Gastroesophageal sphincter (tissue), 4 donors: Measurements from ENCODE around the gene GPR63. TPM values are rescaled to one million over a fixed set of nuclear protein-coding genes. Genes with fewer than 3 reads are reported as not detected.

Source experiments
- ATAC-seq: fragments of 150-250 bp; one replicate; pipeline ENCODE4 v1.9.1; 2016; ENCODE audit warnings: mild to moderate bottlenecking, moderate library complexity
- H3K27ac ChIP-seq, 4 donors: fragments of 200-600 bp; sonication (generic) in 3 of 4; 1 replicate in 3 of 4; 2 replicates in 1 of 4; pipeline ENCODE4 v1.5.1; 2016 to 2019
- H3K27me3 ChIP-seq: fragments of 200-600 bp; sonication (generic); one replicate; pipeline ENCODE4 v1.5.1; 2019
- H3K36me3 ChIP-seq, 2 donors: fragments of 200-600 bp; sonication (generic); one replicate each; pipeline ENCODE4 v1.5.1; 2019; ENCODE audit warnings: control low read depth in 1 of 2
- H3K4me1 ChIP-seq, 3 donors: fragments of 200-600 bp; sonication (generic); 1 replicate in 2 of 3; 2 replicates in 1 of 3; pipeline ENCODE4 v1.5.1; 2016 to 2019; ENCODE audit warnings: control low read depth in 2 of 3
- H3K4me3 ChIP-seq, 2 donors: fragments of 200-600 bp; sonication (generic); one replicate each; pipeline ENCODE4 v1.5.1; 2019; ENCODE audit warnings: mild to moderate bottlenecking in 1 of 2, moderate library complexity in 1 of 2
- H3K9me3 ChIP-seq, 3 donors: fragments of 200-600 bp; sonication (generic); one replicate each; pipeline ENCODE4 v1.5.1; 2017 to 2019; ENCODE audit warnings: control low read depth in 2 of 3
- CTCF ChIP-seq, 4 experiments: fragments of 200-600 bp in 2 of 4; fragments of 450-650 bp in 2 of 4; sonication (generic) in 1 of 4; IDR thresholded peaks; one replicate each; pipeline ENCODE4 v1.5.1; 2017 to 2019; ENCODE audit warnings: antibody characterized with exemption in 4 of 4, mild to moderate bottlenecking in 2 of 4, moderate library complexity in 2 of 4
- EP300 ChIP-seq: sonication (generic); formaldehyde crosslinking; IDR thresholded peaks from one replicate; pipeline ENCODE4 v1.6.1; 2017; ENCODE audit warnings: antibody characterized with exemption, mild to moderate bottlenecking
- POLR2A ChIP-seq, 2 donors: fragments of 450-650 bp; IDR thresholded peaks; one replicate each; pipeline ENCODE4 v1.6.1; 2017; ENCODE audit warnings: antibody characterized with exemption in 2 of 2, mild to moderate bottlenecking in 2 of 2, moderate library complexity in 1 of 2
- POLR2AphosphoS5 ChIP-seq: sonication (generic); formaldehyde crosslinking; IDR thresholded peaks from one replicate; pipeline ENCODE4 v1.6.1; 2017; ENCODE audit warnings: antibody characterized with exemption
- WGBS, 2 donors: methylation state at CpG; one replicate each; pipeline ENCODE4 v1.1.5; 2018; ENCODE audit warnings: low coverage in 1 of 2; 5-methylcytosine and 5-hydroxymethylcytosine counted together
- total RNA-seq, 4 donors: library from RNA; depleted of rRNA; stranded (reverse); fragments of >200 nt; gene quantifications; one replicate each; pipeline ENCODE4 v1.1.0, GENCODE V29; 2016

GPR63 gene
- total RNA-seq, 4 donors from 2014 or later = 0.54 to 2.8 (median 1.4) TPM

DNA sequence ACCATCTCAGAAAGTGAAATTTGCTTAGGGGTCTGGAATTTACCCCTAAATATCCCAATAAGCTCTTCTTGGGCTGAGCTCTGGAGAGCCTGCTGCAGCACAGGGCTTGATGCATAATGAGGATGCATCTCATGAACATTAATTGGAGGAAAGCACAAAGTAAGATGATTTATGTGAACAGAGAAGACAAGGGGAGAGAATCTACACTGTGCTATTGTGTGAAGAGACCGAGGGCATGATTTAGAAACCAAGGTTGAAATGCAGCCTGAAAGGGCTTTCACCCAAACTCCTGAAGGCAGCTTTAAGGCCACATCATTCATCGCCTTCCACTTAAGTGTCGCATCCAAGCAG, 27.8 kb upstream of the GPR63 start:
- Histone ChIP-seq H3K27me3 (peaks cover 5% of the 10 kb centered on the region), H3K9me3 (no peaks in the 10 kb centered on the region), H3K27ac (no peak overlapping the region), H3K4me3 (no peak overlapping the region), H3K36me3 (no peaks in the 10 kb centered on the region), H3K4me1 (no peaks in the 10 kb centered on the region)
- TF ChIP-seq POLR2A (IDR thresholded peaks at IDR 0.05) (no peak), CTCF (IDR thresholded peaks at IDR 0.05) (no peak), POLR2AphosphoS5 (no peak), EP300 (no peak)
- no peak for ATAC-seq
- 69 to 81% methylated on average over 3 of the region's 3 CpGs for WGBS, 2 donors

DNA sequence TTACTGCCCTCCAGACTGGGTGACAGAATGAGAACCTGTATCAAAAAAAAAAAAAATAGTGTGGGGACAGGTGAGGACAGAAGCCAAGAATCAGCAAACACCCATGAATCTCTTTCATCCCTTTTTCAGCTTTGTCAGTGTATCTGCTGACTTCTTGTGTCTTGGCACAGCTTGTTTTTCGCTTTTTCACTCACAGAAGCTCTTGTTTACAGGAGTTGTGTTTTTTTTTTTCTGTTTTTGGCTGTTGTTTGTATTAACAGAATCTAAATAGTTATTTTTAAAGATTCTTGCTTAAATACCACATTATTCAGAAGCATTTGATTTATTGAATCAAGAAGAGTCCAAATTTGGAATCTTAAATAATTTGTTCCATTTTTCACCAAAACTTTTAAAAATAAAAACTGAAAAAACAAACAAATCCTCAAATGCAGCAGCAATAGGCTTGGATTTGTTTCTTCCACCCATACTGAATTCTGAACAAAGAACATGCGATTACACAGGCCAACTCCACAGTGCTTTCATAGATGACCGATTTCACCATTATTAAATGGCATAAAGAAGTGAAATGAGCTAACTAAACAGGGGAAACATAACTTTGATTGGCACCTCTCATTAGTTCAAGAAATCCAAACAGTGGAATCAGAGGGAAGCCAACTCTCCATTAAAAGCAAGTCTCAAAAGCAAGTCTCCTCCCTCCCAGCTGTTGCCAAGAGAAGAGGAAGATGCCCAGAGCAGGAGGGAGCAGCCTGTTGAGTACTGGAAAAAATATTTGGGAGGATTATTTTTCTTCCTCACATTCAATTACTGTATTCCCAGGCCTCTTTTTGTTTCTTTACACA, 27.2 kb upstream of the GPR63 start:
- WGBS, 2 donors = 55 to 76% methylated on average over 3 of the region's 3 CpGs
- Histone ChIP-seq H3K27me3 (peaks cover 5% of the 10 kb centered on the region), H3K36me3 (no peaks in the 10 kb centered on the region), H3K4me3 (no peak overlapping the region), H3K4me1 (no peaks in the 10 kb centered on the region), H3K9me3 (no peaks in the 10 kb centered on the region), H3K27ac (no peak overlapping the region)
- TF ChIP-seq POLR2A (IDR thresholded peaks at IDR 0.05) (no peak), CTCF (IDR thresholded peaks at IDR 0.05) (no peak), POLR2AphosphoS5 (no peak)
- no peak for ATAC-seq

GRCh38 chr6:96862560-96862959, 25.3 kb upstream of the GPR63 start:
- TF ChIP-seq CTCF (IDR thresholded peaks at IDR 0.05) (no peak), EP300 (no peak), POLR2AphosphoS5 (no peak), POLR2A (IDR thresholded peaks at IDR 0.05) (no peak)
- peaks cover 5% of the 10 kb centered on the region for H3K27me3 ChIP-seq
- no peak for ATAC-seq
- 55 to 56% methylated on average over 1 of the region's 1 CpG for WGBS, 2 donors
- H3K4me3 ChIP-seq = no peak overlapping the region
- no peaks in the 10 kb centered on the region for H3K36me3 ChIP-seq
- no peaks in the 10 kb centered on the region for H3K4me1 ChIP-seq
- H3K9me3 ChIP-seq = no peaks in the 10 kb centered on the region
- H3K27ac ChIP-seq = no peak overlapping the region

DNA sequence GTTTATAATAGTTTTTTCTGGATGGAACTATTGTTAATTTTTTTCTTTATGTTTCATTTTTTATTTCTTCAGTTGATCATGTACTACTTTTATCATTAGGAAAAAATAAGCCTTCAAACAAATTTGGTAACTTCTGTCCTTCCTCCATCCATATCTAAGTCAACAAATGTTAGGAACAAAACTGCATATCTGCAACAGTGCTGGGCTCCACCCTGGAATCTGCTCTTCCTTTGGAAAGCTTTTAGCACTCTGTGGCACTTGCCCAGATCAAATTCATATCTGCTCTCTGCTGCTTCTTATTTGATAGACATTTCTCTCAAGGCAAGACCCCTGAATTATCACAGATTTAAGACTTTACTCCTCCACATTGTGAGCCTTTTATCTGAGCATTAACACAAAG, 24.3 kb upstream of the GPR63 start:
- Histone ChIP-seq H3K4me3 (no peak overlapping the region), H3K36me3 (no peaks in the 10 kb centered on the region), H3K9me3 (no peaks in the 10 kb centered on the region), H3K27me3 (peaks cover 5% of the 10 kb centered on the region), H3K27ac (no peak overlapping the region), H3K4me1 (no peaks in the 10 kb centered on the region)
- ATAC-seq = no peak
- no peak for TF ChIP-seq POLR2A (IDR thresholded peaks at IDR 0.05)
- TF ChIP-seq EP300 = no peak
- no peak for TF ChIP-seq POLR2AphosphoS5
- no peak for TF ChIP-seq CTCF (IDR thresholded peaks at IDR 0.05)

- no peaks in the 10 kb centered on the region for H3K27me3 ChIP-seq
- no peaks in the 10 kb centered on the region for H3K36me3 ChIP-seq
- no peak overlapping the region for H3K4me3 ChIP-seq
- H3K4me1 ChIP-seq = no peaks in the 10 kb centered on the region
- no peaks in the 10 kb centered on the region for H3K9me3 ChIP-seq
- no peak overlapping the region for H3K27ac ChIP-seq
- WGBS, 2 donors = 13 to 57% methylated on average over 1 of the region's 1 CpG
- ATAC-seq = no peak
- TF ChIP-seq POLR2AphosphoS5 (no peak), POLR2A (IDR thresholded peaks at IDR 0.05) (no peak), EP300 (no peak), CTCF (IDR thresholded peaks at IDR 0.05) (no peak)
Measured at GRCh38 chr6:96856856-96857255, 19.6 kb upstream of the GPR63 start.
